GM12891 (cell line): ENCODE results near the gene PRDX5.
A peak's percentile ranks its signal among the peaks of the same experiment; 100 is the strongest.
"Not testable (repeated sequence)": the region's sequence is repeated elsewhere in the genome, so short reads cannot be mapped to it uniquely, and the experiment has no call there.

ENCODE experiments used
- DNase-seq: peaks from one replicate; pipeline ENCODE4 v3.0.0; 2011; ENCODE audit warnings: low spot score; ENCODE audit not compliant: insufficient read length
- FAIRE-seq: peaks from 2 replicates; lab custom pipeline; 2011; peaks lifted over from hg19 to GRCh38; lab: Jason Lieb, UNC
- PAX5 ChIP-seq: IDR thresholded peaks from 2 replicates; pipeline ENCODE4 v1.6.1; 2011; ENCODE audit warnings: low read length, moderate library complexity, mild to moderate bottlenecking; ENCODE audit not compliant: insufficient read depth, severe bottlenecking
- POLR2A ChIP-seq: IDR thresholded peaks from 2 replicates; pipeline ENCODE4 v1.6.1; 2011; ENCODE audit warnings: low read depth, low read length, control low read depth
- POLR2AphosphoS5 ChIP-seq: IDR thresholded peaks from 2 replicates; pipeline ENCODE4 v1.6.1; 2011; ENCODE audit warnings: low read depth, low read length, control low read depth
- POU2F2 ChIP-seq: IDR thresholded peaks from 2 replicates; pipeline ENCODE4 v1.6.1; 2011; ENCODE audit warnings: low read depth, mild to moderate bottlenecking, control low read depth, low read length, moderate library complexity
- SPI1 ChIP-seq: IDR thresholded peaks from 2 replicates; pipeline ENCODE4 v1.6.1; 2011; ENCODE audit warnings: low read depth, low read length, control low read depth
- TAF1 ChIP-seq: IDR thresholded peaks from 2 replicates; pipeline ENCODE4 v1.6.1; 2011; ENCODE audit warnings: low read depth, low read length, control low read depth

Gene PRDX5

GRCh38 chr11:64316672-64317324 is 1.1 kb upstream of the PRDX5 start:
- DNase-seq (no peak), FAIRE-seq (no peak)
- no peak for TF ChIP-seq TAF1

GRCh38 chr11:64317325-64317960 is 478 bp upstream of the PRDX5 start, which contains the start of gene TRMT112:
TSS of gene TRMT112 (minus strand) at chr11:64317559. CDS start at chr11:64317526, 33 bp downstream.
- FAIRE-seq, result no peak

GRCh38 chr11:64318766-64319761 is 1.1 kb downstream of the PRDX5 start:
- DNase-seq, result no peak
- TF ChIP-seq TAF1, result no peak
- FAIRE-seq, result no peak

More at GRCh38 chr11:64317325-64317960, 478 bp upstream of the PRDX5 start, which contains the start of gene TRMT112:
- TF ChIP-seq SPI1, result peak; percentile 43; the same call in 1 of the 2 replicates
- peak; percentile 94 for TF ChIP-seq TAF1
- peak; percentile 95 for TF ChIP-seq POLR2AphosphoS5
- TF ChIP-seq POLR2A, result peak; percentile 95
- no peak for TF ChIP-seq PAX5
- peak; percentile 98; the same call in 1 of the 2 replicates for TF ChIP-seq POU2F2
- DNase-seq, result peak; percentile 93

- TF ChIP-seq POU2F2, result no peak
- no peak for TF ChIP-seq POLR2AphosphoS5
- TF ChIP-seq SPI1, result no peak
Measured at GRCh38 chr11:64320556-64320955, 2.6 kb downstream of the PRDX5 start.

GRCh38 chr11:64321026-64321425 is 3.1 kb downstream of the PRDX5 start:
- no peak for FAIRE-seq
- no peak for TF ChIP-seq PAX5
- no peak for TF ChIP-seq POLR2AphosphoS5
- no peak for TF ChIP-seq TAF1
- TF ChIP-seq POU2F2, result no peak
- no peak for TF ChIP-seq SPI1
- no peak for TF ChIP-seq POLR2A
- no peak for DNase-seq

More at GRCh38 chr11:64320556-64320955, 2.6 kb downstream of the PRDX5 start:
- DNase-seq (no peak), FAIRE-seq (no peak)

- DNase-seq (no peak), FAIRE-seq (no peak)
- TF ChIP-seq POU2F2, result no peak
- TF ChIP-seq PAX5, result no peak
- TF ChIP-seq POLR2A, result no peak
Measured at GRCh38 chr11:64321533-64321932, 3.6 kb downstream of the PRDX5 start.

- no peak for TF ChIP-seq PAX5
- no peak for TF ChIP-seq SPI1
- no peak for TF ChIP-seq POLR2AphosphoS5
- TF ChIP-seq TAF1, result no peak
- no peak for TF ChIP-seq POLR2A
- no peak for TF ChIP-seq POU2F2
- no peak for FAIRE-seq
- DNase-seq, result no peak
Measured at GRCh38 chr11:64322925-64323260, 5.0 kb downstream of the PRDX5 start.

- DNase-seq (no peak), FAIRE-seq (no peak)
- no peak for TF ChIP-seq SPI1
- no peak for TF ChIP-seq PAX5
- no peak for TF ChIP-seq POLR2A
- no peak for TF ChIP-seq TAF1
- no peak for TF ChIP-seq POU2F2
- no peak for TF ChIP-seq POLR2AphosphoS5
Measured at GRCh38 chr11:64323373-64323772, 5.5 kb downstream of the PRDX5 start.

- not testable (repeated sequence) for DNase-seq, FAIRE-seq
Measured at GRCh38 chr11:64323984-64324383, 6.1 kb downstream of the PRDX5 start.
